WTC11 (cell line): ENCODE results near the gene CCL4.
"Not testable (repeated sequence)": the region's sequence is repeated elsewhere in the genome, so short reads cannot be mapped to it uniquely, and the experiment has no call there.

ENCODE experiments used
- ATF1 ChIP-seq: sonication (generic); formaldehyde crosslinking; IDR thresholded peaks from 2 replicates; pipeline ENCODE4 v1.8.1; 2023; ENCODE audit warnings: mild to moderate bottlenecking, moderate library complexity, missing genetic modification reagents
- ATF6 ChIP-seq: sonication (generic); formaldehyde crosslinking; IDR thresholded peaks from 2 replicates; pipeline ENCODE4 v1.8.1; 2023; ENCODE audit warnings: mild to moderate bottlenecking, missing genetic modification reagents
- KAT7 ChIP-seq: sonication (generic); formaldehyde crosslinking; IDR thresholded peaks from 2 replicates; pipeline ENCODE4 v1.8.1; 2023; ENCODE audit warnings: missing genetic modification reagents, mild to moderate bottlenecking, borderline replicate concordance
- TEAD4 ChIP-seq: sonication (generic); formaldehyde crosslinking; IDR thresholded peaks from 2 replicates; pipeline ENCODE4 v1.8.0; 2022; ENCODE audit warnings: mild to moderate bottlenecking, missing genetic modification reagents
- USF1 ChIP-seq: sonication (generic); formaldehyde crosslinking; IDR thresholded peaks from 2 replicates; pipeline ENCODE4 v1.8.0; 2022; ENCODE audit warnings: mild to moderate bottlenecking, missing genetic modification reagents
- TF ChIP-seq, protein P1 (sequence below): fragments of 200-600 bp; IDR thresholded peaks from 2 replicates; pipeline ENCODE4 v1.8.0; 2022; ENCODE audit warnings: antibody characterized with exemption
- TF ChIP-seq, protein P2 (sequence below): sonication (generic); formaldehyde crosslinking; IDR thresholded peaks from 2 replicates; pipeline ENCODE4 v1.8.1; 2023; ENCODE audit warnings: mild to moderate bottlenecking, moderate library complexity, missing genetic modification reagents

DNA sequence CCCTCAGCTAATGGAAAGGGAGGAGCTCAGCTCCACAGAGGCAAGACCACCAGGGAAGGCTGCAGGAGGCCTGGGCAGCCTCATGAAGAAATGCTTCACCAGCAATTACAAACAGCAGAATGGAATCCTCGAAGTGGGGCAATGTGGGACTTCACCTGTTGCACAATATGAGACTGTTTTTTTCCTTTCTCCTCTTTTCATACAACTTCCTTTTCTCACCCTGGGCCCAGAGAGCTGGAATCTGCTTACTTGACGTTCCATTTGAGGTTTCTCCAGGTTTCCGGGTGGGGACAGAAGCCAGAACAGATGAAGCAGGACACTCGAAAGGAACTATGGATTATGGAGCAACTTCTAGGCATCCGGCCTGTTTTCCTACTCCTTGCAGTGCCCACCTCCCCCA lies 4.6 kb downstream of the CCL4 start:
- TF ChIP-seq, protein P1, sequence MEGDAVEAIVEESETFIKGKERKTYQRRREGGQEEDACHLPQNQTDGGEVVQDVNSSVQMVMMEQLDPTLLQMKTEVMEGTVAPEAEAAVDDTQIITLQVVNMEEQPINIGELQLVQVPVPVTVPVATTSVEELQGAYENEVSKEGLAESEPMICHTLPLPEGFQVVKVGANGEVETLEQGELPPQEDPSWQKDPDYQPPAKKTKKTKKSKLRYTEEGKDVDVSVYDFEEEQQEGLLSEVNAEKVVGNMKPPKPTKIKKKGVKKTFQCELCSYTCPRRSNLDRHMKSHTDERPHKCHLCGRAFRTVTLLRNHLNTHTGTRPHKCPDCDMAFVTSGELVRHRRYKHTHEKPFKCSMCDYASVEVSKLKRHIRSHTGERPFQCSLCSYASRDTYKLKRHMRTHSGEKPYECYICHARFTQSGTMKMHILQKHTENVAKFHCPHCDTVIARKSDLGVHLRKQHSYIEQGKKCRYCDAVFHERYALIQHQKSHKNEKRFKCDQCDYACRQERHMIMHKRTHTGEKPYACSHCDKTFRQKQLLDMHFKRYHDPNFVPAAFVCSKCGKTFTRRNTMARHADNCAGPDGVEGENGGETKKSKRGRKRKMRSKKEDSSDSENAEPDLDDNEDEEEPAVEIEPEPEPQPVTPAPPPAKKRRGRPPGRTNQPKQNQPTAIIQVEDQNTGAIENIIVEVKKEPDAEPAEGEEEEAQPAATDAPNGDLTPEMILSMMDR = not testable (repeated sequence)
- not testable (repeated sequence) for TF ChIP-seq TEAD4, USF1, KAT7, ATF1, ATF6 (CRISPR knock-in tag)
- TF ChIP-seq, protein P2, sequence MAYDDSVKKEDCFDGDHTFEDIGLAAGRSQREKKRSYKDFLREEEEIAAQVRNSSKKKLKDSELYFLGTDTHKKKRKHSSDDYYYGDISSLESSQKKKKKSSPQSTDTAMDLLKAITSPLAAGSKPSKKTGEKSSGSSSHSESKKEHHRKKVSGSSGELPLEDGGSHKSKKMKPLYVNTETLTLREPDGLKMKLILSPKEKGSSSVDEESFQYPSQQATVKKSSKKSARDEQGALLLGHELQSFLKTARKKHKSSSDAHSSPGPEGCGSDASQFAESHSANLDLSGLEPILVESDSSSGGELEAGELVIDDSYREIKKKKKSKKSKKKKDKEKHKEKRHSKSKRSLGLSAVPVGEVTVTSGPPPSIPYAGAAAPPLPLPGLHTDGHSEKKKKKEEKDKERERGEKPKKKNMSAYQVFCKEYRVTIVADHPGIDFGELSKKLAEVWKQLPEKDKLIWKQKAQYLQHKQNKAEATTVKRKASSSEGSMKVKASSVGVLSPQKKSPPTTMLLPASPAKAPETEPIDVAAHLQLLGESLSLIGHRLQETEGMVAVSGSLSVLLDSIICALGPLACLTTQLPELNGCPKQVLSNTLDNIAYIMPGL (CRISPR knock-in tag) = not testable (repeated sequence)
